Mucosa of descending colon (tissue), 3 donors: ENCODE data around the gene COX7A2. TPM values are rescaled to one million over a fixed set of nuclear protein-coding genes. Genes with fewer than 3 reads are reported as not detected.

ENCODE experiments used
- ATAC-seq: fragments of 200-7000 bp; cut with Tn5 transposase; one replicate; pipeline ENCODE4 v1.9.1; 2020; ENCODE audit warnings: mild to moderate bottlenecking, moderate library complexity
- DNase-seq, 3 donors: peaks; one replicate each; pipeline ENCODE4 v3.0.0-alpha.2; 2020
- H3K36me3 ChIP-seq: fragments of 200-600 bp; one replicate; pipeline ENCODE4 v1.8.0; 2021; ENCODE audit warnings: low read depth, mild to moderate bottlenecking
- H3K4me1 ChIP-seq: fragments of 200-600 bp; one replicate; pipeline ENCODE4 v1.8.0; 2021; ENCODE audit warnings: low read depth, mild to moderate bottlenecking
- H3K4me3 ChIP-seq: fragments of 200-600 bp; one replicate; pipeline ENCODE4 v1.8.0; 2021; ENCODE audit warnings: mild to moderate bottlenecking
- H3K9me3 ChIP-seq: fragments of 200-600 bp; one replicate; pipeline ENCODE4 v1.8.0; 2021; ENCODE audit warnings: mild to moderate bottlenecking
- intact Hi-C, 2 donors: fragments of 100-400 bp; cut with DNase I in 1 of 2; cut with micrococcal nuclease in 1 of 2; formaldehyde crosslinking; loops; one replicate each; pipeline versions ENCODE4 v1.11.0 to v1.11.1; 2022; cut with DNase I, micrococcal nuclease
- total RNA-seq, 3 donors: library from RNA; stranded (reverse); fragmentation: NEBNext Ultra II Directional in 2 of 3; extraction: Animal tissue kit (Norgen Biotek cat#: 25700) in 2 of 3; gene quantifications; one replicate each; pipeline versions ENCODE4 v1.2.1 to v1.2.4, GENCODE V29; 2021 to 2023
- TF ChIP-seq, protein P1 (sequence below): fragments of 200-600 bp; IDR thresholded peaks from one replicate; pipeline ENCODE4 v1.8.0; 2022; ENCODE audit warnings: antibody characterized with exemption, mild to moderate bottlenecking
- donor health status: DM: no; HTN: no; CAD: no; lungs with moderate emphysema.
- donor health status: DM: no; HTN: no; CAD: no.
- donor health status: DM: no; HTN: yes; CAD: no.

Gene COX7A2
- total RNA-seq, 3 donors from 2014 or later, result 493 to 721 (median 652) TPM

DNA sequence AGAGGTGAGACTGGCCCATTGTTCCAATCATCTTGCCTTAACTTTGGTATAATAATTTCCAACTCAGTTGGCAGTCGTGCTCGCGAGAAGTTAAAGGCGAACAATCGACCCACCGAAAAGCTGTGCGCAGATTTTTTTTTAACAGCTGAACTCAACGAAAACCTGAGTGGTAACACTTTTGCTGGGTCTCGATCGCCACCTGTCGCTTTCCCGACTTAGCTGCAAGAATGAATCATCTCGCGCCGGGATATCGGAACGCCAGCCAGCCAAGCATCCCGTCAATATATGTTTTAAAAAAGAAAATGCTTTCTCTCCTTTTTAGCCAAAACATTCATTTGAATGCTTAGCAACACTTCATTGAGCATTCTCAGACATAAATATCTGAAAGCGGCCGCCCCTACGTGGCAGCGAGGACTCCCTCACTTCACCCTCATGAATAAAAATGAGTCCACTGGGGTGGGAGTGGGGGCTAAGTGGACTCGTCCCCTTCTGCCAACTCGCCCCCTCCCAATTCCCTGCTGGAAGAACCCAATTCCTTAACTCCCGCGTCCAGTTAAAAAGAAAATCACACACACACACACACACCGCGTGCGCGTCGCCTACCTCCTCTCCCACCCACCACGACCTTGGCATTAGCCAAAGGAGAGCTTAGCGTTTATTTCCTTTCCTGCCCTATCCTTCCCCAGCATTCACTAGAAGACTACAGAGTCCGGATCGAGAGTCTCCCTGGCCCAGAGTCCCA is 39.2 kb downstream of the COX7A2 start:
- TF ChIP-seq, protein P1, sequence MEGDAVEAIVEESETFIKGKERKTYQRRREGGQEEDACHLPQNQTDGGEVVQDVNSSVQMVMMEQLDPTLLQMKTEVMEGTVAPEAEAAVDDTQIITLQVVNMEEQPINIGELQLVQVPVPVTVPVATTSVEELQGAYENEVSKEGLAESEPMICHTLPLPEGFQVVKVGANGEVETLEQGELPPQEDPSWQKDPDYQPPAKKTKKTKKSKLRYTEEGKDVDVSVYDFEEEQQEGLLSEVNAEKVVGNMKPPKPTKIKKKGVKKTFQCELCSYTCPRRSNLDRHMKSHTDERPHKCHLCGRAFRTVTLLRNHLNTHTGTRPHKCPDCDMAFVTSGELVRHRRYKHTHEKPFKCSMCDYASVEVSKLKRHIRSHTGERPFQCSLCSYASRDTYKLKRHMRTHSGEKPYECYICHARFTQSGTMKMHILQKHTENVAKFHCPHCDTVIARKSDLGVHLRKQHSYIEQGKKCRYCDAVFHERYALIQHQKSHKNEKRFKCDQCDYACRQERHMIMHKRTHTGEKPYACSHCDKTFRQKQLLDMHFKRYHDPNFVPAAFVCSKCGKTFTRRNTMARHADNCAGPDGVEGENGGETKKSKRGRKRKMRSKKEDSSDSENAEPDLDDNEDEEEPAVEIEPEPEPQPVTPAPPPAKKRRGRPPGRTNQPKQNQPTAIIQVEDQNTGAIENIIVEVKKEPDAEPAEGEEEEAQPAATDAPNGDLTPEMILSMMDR, result peak; percentile 26
- H3K36me3 ChIP-seq, result no peaks in the 10 kb centered on the region
- H3K4me1 ChIP-seq, result peaks cover 18% of the 10 kb centered on the region
- ATAC-seq, result peak; percentile 9
- DNase-seq, result peak; percentile 60 to 66 (median 66)
- no peak overlapping the region for H3K4me3 ChIP-seq
- intact Hi-C loops, result loop anchor here (10.0 kb wide), 2 partner anchors 1110 to 1240 kb away; no protein-coding TSS in a partner anchor
- H3K9me3 ChIP-seq, result no peaks in the 10 kb centered on the region

DNA sequence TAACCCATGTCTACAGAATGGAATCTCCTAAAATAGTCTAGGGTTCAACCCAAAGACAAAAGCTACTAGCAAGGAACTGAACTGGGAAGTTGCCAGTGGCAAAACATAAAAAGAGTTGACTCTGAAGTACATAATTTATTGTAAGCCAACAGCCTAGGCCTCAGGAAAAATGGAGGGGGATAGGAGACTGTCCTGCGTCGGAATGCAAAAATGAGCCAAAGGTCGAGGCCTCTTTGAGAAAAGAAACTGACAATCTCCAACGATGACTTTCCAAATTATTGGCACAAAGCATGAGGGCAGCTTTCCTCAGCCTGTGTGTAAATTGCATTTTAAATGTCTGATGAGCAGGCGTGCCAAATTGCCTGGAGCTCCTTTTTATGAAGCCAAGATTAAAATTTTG is 39.9 kb downstream of the COX7A2 start:
- no peaks in the 10 kb centered on the region for H3K36me3 ChIP-seq
- no peak for DNase-seq
- no peak overlapping the region for H3K4me3 ChIP-seq
- intact Hi-C loops, result loop anchor here (10.0 kb wide), 2 partner anchors 1109 to 1239 kb away; no protein-coding TSS in a partner anchor
- H3K4me1 ChIP-seq, result peaks cover 16% of the 10 kb centered on the region
- no peaks in the 10 kb centered on the region for H3K9me3 ChIP-seq
- TF ChIP-seq, protein P1, result no peak
- ATAC-seq, result no peak

DNA sequence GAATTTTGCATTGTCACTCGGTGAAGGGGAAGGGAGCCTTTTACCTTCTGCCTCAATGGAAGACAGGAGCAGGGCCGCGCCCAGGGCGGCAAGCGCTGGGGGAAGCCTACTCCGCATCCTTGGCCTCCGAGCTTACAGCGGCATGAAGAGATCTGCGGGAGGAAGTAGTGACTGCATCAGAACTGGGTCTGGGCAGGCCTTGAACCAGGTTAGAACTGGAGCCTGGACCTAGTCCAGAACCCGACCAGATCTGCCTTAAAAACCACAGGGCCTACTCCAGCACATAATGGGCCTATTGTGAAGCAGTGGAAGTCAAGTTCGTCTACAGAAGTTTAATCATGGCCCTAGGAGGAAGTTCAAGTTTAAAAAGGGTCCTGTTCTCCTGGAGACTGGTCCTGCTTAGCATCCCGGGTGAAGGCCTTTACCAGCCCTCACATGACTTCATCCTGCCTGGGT is 40.9 kb downstream of the COX7A2 start:
- Histone ChIP-seq H3K4me3 (no peak overlapping the region), H3K9me3 (no peaks in the 10 kb centered on the region), H3K4me1 (peaks cover 13% of the 10 kb centered on the region), H3K36me3 (no peaks in the 10 kb centered on the region)
- DNase-seq (no peak), ATAC-seq (no peak)
- intact Hi-C loops, result loop anchor here (10.0 kb wide), 2 partner anchors 1108 to 1238 kb away; no protein-coding TSS in a partner anchor
- TF ChIP-seq, protein P1, result no peak

DNA sequence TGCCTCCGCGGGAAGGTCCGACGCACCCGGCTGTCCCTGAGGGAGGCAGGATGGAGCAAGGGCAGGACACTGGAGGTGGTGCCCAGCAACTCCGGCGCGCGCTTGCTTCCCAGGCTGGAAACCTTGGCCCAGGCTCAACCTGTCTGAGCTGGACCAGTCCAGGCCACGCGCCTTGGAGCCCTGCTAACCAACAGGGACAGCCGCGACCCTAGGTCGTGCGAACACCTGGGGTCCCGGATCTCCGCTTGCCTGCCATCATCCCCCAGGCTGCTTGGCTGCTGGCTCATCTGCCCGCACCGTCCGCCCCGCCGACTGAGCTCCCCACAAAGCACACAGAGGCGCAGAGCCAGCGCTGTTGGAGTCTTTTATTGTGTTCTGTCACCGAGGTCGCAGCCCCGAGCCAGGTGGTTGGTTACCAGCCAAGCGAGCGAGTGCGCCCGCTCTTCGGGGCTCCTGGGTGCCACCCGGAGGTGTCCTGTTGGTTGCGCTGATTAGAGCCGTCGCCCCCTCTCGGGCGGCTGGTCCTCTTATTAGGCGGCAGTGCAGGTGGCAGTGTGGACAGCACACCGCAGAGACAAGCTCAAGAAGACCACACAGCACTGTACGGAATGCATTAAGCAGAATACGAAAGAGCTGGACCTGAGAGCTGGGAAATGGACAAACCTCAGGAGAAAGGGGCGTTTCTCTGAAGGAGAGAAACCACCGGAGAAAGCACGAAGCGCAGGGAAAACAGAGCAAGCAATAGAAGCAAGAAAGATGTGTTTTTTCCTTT is 41.5 kb downstream of the COX7A2 start:
- no peaks in the 10 kb centered on the region for H3K9me3 ChIP-seq
- TF ChIP-seq, protein P1, result no peak
- H3K4me3 ChIP-seq, result no peak overlapping the region
- H3K36me3 ChIP-seq, result no peaks in the 10 kb centered on the region
- peaks cover 11% of the 10 kb centered on the region for H3K4me1 ChIP-seq
- DNase-seq, result peak in 1 of 3 donors; percentile 53
- peak; percentile 10 for ATAC-seq
- intact Hi-C loops, result loop anchor here (10.0 kb wide), 2 partner anchors 1107 to 1237 kb away; no protein-coding TSS in a partner anchor

DNA sequence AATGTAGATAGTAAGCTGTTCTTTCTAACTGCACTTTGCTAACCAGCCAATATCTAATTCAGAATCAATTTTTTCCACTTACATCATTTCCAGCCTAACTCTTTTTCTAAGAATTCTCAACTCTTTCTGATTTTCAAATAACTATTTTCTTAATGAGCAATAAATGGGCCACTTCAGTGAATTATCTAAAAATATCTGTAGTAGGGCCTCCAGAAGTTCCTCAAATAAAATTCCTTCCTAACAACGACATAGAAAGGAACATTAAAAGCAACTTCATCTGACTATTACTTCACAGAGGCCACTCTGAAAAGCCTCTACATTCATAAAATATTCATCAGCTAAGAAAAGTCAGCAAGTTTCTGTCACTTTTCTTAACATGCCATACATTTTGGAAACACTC is 42.6 kb downstream of the COX7A2 start:
- H3K9me3 ChIP-seq, result no peaks in the 10 kb centered on the region

More for the DNA sequence above, 42.6 kb downstream of the COX7A2 start:
- Histone ChIP-seq H3K36me3 (no peaks in the 10 kb centered on the region), H3K4me1 (peaks cover 7% of the 10 kb centered on the region), H3K4me3 (no peak overlapping the region)
- no peak for DNase-seq
- TF ChIP-seq, protein P1, result no peak
- intact Hi-C loops, result loop anchor here (10.0 kb wide), 2 partner anchors 1106 to 1236 kb away; no protein-coding TSS in a partner anchor
- no peak for ATAC-seq
